LNCAP (cell line): ENCODE results near the gene EBNA1BP2.

Experiments used
- CTCF ChIP-seq: fragments of 450-650 bp; IDR thresholded peaks from 2 replicates; pipeline ENCODE4 v1.5.1; 2017; ENCODE audit warnings: mild to moderate bottlenecking

The EBNA1BP2 gene

GRCh38 chr1:43165162-43165561, 6.9 kb downstream of the EBNA1BP2 start:
- TF ChIP-seq CTCF, result no peak

GRCh38 chr1:43156026-43156425, 16.1 kb downstream of the EBNA1BP2 start:
- TF ChIP-seq CTCF, result no peak

GRCh38 chr1:43153443-43153842, 18.6 kb downstream of the EBNA1BP2 start:
- no peak for TF ChIP-seq CTCF

GRCh38 chr1:43152866-43153265, 19.2 kb downstream of the EBNA1BP2 start:
- TF ChIP-seq CTCF, result no peak

- no peak for TF ChIP-seq CTCF
Measured at GRCh38 chr1:43149889-43150288, 22.2 kb downstream of the EBNA1BP2 start.

GRCh38 chr1:43147625-43148327, 24.3 kb downstream of the EBNA1BP2 start:
- TF ChIP-seq CTCF, result no peak

- no peak for TF ChIP-seq CTCF
Measured at GRCh38 chr1:43144237-43144636, 27.9 kb downstream of the EBNA1BP2 start.

GRCh38 chr1:43143441-43143888, 28.6 kb downstream of the EBNA1BP2 start:
- peak; percentile 54; the same call in 1 of the 2 replicates for TF ChIP-seq CTCF
